NB4 (cell line): ENCODE results near the gene SASS6.

Experiments used
- MYC ChIP-seq: IDR thresholded peaks from 2 replicates; pipeline ENCODE4 v1.6.1; 2011; ENCODE audit warnings: low read depth, low read length
- POLR2A ChIP-seq: IDR thresholded peaks from 2 replicates; pipeline ENCODE4 v1.6.1; 2011; ENCODE audit warnings: mild to moderate bottlenecking; ENCODE audit not compliant: insufficient read length; ENCODE audit errors: extremely low read depth
- TF ChIP-seq, protein P1 (sequence below): IDR thresholded peaks from one replicate; pipeline ENCODE4 v1.5.1; 2012; ENCODE audit warnings: low read depth, low read length
- TF ChIP-seq, protein P2 (sequence below): IDR thresholded peaks from 2 replicates; pipeline ENCODE4 v1.6.1; 2011; ENCODE audit warnings: low read depth, low read length

DNA sequence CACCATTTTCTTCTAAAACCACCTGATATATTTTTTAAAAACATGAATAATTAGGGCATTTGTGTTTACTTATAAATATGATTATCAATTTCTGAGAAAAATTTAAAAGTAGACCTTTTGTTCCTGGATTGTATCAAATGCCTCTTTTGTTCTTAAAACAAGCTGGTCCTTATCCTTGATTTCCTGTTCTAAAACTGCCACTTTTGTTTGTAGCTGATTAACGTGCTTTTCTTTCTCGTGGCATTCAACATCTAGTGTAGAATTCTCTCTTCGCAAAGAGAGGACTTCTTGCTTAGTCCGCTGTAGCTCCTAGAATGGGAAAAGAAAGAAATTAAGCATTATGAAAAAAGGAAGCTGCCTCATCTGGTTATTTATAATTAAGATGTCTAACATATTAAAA, 25.0 kb downstream of the SASS6 start:
- TF ChIP-seq, protein P1, sequence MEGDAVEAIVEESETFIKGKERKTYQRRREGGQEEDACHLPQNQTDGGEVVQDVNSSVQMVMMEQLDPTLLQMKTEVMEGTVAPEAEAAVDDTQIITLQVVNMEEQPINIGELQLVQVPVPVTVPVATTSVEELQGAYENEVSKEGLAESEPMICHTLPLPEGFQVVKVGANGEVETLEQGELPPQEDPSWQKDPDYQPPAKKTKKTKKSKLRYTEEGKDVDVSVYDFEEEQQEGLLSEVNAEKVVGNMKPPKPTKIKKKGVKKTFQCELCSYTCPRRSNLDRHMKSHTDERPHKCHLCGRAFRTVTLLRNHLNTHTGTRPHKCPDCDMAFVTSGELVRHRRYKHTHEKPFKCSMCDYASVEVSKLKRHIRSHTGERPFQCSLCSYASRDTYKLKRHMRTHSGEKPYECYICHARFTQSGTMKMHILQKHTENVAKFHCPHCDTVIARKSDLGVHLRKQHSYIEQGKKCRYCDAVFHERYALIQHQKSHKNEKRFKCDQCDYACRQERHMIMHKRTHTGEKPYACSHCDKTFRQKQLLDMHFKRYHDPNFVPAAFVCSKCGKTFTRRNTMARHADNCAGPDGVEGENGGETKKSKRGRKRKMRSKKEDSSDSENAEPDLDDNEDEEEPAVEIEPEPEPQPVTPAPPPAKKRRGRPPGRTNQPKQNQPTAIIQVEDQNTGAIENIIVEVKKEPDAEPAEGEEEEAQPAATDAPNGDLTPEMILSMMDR: no peak
- no peak for TF ChIP-seq POLR2A
- TF ChIP-seq, protein P2, sequence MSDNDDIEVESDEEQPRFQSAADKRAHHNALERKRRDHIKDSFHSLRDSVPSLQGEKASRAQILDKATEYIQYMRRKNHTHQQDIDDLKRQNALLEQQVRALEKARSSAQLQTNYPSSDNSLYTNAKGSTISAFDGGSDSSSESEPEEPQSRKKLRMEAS: no peak
- no peak for TF ChIP-seq MYC
